Middle frontal gyrus (tissue), 1 donor: Measurements from ENCODE around the gene LHFPL3.

Source experiments
- DNase-seq: peaks from one replicate; pipeline ENCODE4 v3.0.0-alpha.2; 2015; ENCODE audit warnings: low spot score; ENCODE audit errors: extremely low spot score

LHFPL3 gene

DNA sequence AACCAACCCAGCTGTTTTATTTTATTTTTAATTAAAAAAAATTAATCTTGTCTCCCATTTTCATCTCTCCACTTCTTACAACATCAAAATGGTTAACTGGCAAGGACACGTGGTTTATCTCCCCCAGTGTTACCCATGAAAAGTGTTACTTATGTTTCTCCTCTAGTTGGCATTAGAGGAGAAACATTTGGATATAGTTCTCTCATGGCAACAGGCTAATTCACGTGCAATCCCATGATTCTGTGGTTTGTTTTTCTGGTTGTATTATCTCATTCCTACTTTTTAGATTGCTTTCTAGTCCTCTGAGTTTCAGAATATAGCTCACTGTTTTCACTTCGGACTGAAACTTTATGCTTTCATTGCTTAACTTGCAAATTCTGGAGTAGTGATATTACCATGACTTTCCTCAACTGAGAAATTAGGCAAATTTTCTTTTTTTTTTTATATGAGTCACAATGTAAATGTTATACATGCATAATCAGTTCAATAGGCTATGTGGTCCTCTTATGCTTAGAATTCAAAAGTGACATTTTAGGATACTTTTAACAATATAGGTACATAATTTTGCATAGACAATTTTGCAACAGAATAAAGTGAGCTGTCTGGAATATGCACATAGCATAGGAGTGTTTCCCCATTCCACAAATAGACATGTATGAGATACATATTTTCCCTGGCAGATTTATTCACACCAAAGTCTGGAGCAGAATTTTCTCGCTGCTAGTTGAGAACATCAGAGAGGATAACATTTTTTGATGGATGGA, 43.0 kb downstream of the LHFPL3 start:
- DNase-seq: no peak

DNA sequence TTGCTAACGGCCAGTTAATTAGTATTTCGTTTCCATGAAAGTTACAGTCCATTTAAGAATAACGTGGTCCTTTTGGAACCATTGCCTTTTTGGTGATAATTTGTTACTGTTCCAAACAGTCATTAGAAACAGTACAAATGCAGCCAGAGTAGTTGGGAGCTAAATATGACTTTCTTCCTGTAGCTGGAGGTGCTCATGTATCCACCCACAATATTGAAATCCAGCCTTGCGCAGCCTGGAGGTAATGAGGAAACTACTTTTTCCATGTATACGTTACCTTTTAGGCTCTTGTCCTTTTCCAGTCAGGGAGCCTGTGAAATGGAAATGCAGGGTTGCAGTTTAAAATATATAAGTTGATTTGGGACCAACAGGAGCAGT, 43.6 kb downstream of the LHFPL3 start:
- no peak for DNase-seq

DNA sequence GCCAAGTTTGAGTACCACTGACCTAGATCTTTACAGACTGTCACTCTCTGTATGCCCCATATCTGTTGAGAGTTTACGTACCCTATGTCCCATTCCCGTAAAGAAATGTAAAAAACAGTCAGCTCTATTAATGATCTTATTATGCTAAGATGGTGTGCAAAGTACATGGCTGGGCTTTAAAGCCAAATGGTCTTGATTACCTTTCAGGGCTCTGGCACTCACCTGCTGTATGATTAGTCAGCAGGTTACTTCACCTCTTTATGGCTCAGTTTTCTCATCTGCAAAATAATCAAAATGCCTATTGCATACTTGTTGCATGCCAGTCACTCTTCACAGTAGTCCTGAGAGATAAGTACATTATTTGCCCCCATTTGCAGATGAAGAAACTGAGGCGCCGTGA, 54.2 kb downstream of the LHFPL3 start:
- no peak for DNase-seq

- DNase-seq: no peak
Observed at GRCh38 chr7:104386943-104387342, 58.5 kb downstream of the LHFPL3 start.

- DNase-seq: no peak
Observed at GRCh38 chr7:104388222-104388621, 59.8 kb downstream of the LHFPL3 start.

DNA sequence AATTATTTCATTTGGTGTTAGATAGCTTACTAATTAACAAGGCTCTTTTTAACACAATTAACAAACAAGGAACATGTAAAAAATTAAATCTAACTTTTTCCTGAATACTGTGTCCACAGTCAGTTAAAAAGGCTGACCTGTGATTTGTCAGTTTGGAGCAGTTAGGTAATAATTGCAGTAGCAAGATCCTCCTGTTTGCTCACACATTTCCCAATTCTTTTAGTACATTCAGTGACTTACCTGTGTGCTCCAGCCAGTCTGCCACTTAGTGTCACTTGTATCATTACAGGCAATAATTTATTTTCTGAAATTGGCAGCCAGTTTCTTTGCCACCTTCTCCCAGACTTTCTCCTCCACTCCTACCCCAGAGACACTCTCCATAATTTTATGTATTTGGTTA, 66.8 kb downstream of the LHFPL3 start:
- no peak for DNase-seq

DNA sequence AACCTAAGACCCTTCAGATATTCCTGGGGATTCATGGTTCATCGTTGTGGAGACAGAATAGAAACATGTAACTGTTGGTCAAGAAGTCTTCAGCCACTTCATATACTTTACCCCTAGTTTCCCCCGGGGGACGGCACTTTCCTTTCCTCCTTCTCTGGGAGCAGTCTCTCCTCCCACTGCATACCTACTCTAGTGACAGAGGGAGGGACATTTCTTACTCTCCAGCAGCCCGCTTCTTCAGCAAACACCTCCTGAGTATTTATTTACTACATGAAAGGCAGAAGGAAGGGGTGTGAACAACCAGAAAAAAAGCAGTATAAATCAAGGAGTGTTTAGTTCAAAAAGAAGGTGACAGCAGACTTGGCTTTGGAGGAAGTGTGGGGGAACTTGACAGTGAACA, 69.0 kb downstream of the LHFPL3 start:
- no peak for DNase-seq

DNA sequence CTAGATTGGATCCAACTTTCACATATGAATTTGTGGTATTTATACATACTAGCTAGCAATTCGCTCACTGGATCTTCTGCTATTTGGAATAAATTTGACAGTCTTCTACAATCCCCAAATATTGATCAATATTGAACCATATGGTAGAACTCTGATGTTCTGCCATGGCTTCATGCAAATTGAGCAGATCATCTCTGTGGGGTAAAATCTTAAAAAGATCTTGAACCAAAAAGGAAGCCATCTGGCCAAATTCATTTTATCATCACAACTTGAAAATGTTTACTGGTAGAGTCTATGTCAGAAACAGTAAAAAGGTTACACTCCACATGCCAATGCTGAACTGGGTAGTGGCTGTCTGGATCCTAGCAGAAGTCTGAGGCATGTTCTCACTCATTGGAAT, 80.0 kb downstream of the LHFPL3 start:
- no peak for DNase-seq

DNA sequence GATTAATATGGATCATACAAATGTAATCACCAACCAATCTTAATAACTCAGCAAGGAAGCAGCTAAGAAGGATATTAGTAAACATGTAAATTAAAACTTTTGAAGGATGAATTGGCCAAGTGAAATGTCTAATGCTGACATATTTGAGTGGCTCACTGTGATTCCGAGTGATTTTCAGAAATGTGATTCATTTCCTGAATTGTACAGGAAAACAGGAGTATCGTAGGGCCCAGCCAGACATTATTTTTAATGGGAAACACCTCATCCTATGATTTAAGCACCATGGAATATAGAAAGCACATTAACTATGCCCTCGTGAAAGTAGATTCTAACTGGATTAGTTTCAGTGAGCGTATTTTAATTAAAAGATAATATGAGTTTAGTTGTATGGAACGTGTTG, 82.3 kb downstream of the LHFPL3 start:
- no peak for DNase-seq

- DNase-seq: no peak
Observed at GRCh38 chr7:104412911-104413310, 84.5 kb downstream of the LHFPL3 start.

GRCh38 chr7:104414216-104414615, 85.8 kb downstream of the LHFPL3 start:
- peak; percentile 9 for DNase-seq

DNA sequence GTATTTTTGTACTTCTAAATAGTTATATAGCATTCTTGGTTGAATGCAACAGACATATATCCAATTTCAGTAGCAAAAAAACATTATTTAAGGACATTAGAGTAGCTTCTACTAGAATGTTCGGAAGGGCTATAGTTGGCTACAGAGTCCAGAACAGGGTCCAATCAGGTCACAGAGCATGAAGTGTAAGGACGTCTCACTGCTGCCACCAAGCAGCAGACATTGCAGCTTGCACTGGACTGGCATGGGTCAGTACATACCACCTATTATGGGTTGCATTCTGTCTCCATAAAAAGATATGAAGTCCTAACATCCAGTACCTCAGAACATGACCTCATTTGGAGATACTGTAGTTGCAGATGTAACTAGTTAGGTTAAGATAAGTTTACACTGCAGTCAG, 87.3 kb downstream of the LHFPL3 start:
- no peak for DNase-seq

- no peak for DNase-seq
Observed at GRCh38 chr7:104416866-104417393, 88.5 kb downstream of the LHFPL3 start.

DNA sequence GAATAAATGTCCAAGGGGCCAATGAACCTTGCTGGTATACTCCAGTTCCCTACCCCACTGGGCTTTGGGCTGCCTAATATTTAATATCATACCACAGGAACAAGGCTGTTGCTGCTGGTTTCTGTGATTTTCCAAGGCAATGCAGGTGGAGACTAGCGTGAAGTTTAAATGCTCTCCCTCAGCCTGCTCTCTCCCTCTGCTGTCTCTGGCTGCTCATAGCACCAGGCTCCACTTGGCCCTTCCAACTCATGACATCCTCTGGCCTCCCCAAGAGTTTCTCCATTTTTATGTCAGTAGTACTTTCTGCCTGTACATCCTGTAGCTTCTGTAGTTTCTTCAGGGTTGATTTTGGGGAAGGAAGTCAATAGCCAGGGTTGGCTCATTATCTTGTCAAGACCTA, 103.5 kb downstream of the LHFPL3 start:
- DNase-seq: no peak

- no peak for DNase-seq
Observed at GRCh38 chr7:104434129-104434528, 105.7 kb downstream of the LHFPL3 start.

- DNase-seq: peak; percentile 8
Observed at GRCh38 chr7:104442481-104442880, 114.1 kb downstream of the LHFPL3 start.

- DNase-seq: no peak
Observed at GRCh38 chr7:104444017-104444416, 115.6 kb downstream of the LHFPL3 start.

- DNase-seq: no peak
Observed at GRCh38 chr7:104445393-104445792, 117.0 kb downstream of the LHFPL3 start.

DNA sequence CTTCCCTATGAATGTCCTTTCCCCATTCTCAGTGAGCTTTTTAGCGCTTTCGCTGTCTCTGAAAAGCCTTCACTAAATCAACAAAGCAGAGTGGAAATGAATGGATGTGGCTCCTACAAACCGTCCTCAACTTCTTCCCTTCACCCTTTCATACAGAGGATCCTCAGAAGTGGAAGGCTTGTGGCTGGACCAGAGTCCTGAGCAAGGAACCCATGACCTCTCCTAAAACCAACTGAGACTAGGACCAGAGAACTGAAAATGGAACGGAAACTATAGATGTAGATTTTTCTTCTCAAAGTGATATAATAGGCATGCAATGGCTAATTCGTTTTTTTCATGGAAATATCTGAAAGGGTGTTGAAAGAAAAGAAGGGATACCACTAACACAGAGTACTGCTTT, 122.5 kb downstream of the LHFPL3 start:
- DNase-seq: no peak

DNA sequence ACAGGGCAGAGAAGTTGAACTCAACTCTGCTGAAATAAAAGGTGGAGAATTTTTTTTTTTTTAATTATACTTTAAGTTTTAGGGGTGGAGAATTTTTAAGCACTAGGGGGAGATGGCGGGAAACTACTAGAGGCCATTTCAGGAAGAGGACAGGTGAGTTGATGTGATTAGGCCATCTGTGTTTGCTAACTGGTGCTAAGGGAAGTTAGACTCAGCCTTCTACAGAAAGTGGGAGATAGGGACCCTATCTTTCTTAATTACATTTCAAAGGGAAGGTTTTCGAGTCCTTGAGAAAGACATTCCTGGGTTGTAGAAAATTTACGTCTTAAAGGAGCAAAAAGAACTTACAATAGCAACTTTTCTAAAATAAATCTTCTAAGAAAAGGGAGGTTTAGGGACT, 124.8 kb downstream of the LHFPL3 start:
- no peak for DNase-seq

DNA sequence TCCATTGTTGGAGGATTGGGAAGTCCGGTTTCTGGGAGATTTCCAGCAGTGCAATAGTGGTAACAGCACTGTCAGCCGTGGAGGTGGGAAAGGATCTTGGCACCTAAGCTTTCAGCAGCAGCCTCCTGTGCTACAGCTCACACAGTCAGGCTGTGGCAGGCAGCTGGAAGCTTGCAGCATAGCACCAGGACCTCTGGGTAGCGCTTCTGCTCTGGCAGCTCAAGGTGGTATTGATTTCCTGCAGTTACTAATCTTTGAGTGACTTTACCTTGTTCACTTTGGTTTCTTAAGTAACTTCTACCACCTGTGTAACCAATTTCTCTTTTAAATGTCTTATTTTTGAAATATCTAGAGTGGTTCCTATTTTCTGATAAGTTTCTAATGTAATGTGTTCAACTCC, 130.5 kb downstream of the LHFPL3 start:
- no peak for DNase-seq

DNA sequence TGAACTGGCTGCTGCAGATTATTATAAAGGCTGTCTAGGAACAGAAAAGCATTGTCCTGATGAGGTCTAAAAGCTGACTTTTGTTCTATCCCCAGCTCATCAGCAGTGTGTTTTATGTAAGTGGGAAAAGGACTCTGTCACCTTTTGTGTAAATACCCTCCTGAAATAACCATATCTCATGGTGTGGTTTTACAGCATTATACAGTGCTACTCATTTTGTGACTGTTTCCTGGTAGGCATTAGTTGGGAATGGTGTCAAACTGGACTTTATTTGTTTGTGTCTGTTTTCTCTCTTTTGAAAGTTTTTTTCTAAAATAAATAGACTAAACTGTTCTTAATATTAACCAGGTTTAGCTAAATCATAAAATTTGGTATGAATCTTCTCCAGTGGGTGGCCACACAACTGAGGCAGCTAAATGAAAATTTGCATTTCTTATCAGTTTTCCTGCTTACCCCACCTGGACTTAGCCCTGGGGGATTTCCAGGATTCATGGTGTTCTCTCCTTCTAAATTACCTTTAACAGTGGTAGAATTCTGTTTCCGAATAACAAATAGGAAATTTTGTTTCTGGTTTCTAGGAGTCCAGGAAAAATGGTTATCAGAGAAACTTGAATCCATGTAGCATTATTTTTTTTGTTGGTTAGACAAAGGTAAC, 140.9 kb downstream of the LHFPL3 start:
- no peak for DNase-seq

- DNase-seq: no peak
Observed at GRCh38 chr7:104480529-104480928, 152.1 kb downstream of the LHFPL3 start.
